AG10803 (cell line): ENCODE data around the gene WDPCP.

Source experiments
- DNase-seq: peaks from one replicate; pipeline ENCODE4 v3.0.0; 2010; ENCODE audit warnings: low read depth
- H3K4me3 ChIP-seq: 2 replicates; pipeline ENCODE4 v1.5.1; 2011; ENCODE audit warnings: mild to moderate bottlenecking, low read length, control low read depth
- CTCF ChIP-seq: conservative IDR thresholded peaks from 2 replicates; pipeline ENCODE4 v1.5.1; 2011; ENCODE audit warnings: mild to moderate bottlenecking, low read length, control low read depth, inconsistent platforms

WDPCP gene

GRCh38 chr2:63118821-63119220 is 469.5 kb downstream of the WDPCP start:
- no peak for DNase-seq
- no peak overlapping the region for H3K4me3 ChIP-seq
- TF ChIP-seq CTCF: no peak

DNA sequence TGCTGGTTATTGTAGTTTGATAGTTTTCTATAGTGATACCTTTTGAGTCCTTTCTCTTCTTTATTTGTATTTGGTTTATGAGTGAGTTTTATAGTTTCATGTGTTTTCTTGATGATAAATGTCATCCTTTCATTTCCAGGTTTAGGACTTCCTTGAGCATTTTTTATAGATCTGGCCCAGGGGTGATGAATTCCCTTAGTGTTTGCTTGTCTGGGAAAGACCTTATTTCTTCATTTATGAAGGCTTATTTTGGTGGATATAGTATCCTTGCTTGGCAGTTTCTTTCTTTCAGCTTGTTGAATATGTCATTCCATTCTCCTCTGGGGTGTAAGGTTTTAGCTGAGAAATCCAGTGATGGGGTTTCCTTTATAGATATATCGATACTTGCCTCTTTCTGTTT is 483.8 kb downstream of the WDPCP start:
- no peak for DNase-seq
- no peak for TF ChIP-seq CTCF
- H3K4me3 ChIP-seq: no peak overlapping the region

DNA sequence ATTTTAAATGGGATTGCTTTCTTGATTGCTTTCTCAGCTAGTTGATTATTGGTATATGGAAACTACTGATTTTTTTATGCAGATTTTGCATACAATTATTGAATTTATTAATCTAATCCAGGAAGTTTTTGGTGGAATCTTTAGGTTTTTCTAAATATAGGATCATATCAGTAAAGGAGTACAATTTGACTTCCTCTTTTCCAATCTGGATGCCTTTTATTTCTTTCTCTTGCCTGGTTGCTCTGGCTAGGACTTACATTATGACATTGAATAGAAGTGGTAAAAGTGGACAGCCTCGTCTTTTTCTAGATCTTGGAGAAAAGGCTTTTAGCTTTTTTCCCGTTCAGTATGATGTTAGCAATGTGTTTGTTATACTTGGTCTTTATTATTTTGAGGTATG is 486.3 kb downstream of the WDPCP start:
- TF ChIP-seq CTCF: no peak
- no peak overlapping the region for H3K4me3 ChIP-seq
- no peak for DNase-seq

DNA sequence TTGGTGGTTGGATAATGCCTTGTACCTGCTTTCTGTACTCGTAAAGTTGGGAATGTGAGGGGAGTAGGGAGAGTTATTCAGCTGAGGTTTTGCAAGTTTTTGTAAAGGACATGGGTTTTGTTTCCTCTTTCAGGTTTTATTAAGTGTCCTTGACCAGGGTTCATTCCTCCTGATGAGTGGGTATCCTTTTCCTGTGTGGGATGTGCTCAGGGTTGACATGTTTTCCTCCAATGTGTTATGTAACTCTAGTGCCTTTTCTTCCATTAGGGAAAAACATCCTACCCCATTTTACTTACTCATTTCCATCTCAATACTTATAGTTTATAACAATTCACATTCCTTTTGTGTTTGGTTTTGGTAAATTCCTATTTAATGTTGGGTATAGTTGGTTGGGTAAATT is 489.2 kb downstream of the WDPCP start:
- no peak for TF ChIP-seq CTCF

DNA sequence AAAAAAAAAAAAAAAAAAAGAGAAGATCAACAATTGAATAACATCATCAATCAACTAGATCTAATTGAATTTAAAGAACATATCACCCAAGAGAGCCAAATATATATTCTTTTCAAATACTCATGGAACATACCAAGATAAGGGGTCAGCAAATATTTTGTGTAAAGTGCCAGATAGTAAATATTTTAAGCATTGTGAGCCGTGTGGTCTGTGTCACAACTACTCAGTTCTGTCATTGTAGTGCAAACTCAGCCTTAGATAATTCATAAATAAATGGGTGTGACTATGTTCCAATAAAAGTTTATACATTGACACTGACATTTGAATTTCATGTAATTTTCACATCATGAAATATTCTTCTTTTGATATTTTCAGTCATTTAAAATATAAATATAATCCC is 491.8 kb downstream of the WDPCP start:
- DNase-seq: no peak
- no peak for TF ChIP-seq CTCF
- no peak overlapping the region for H3K4me3 ChIP-seq

More for the DNA sequence above, 489.2 kb downstream of the WDPCP start:
- no peak for DNase-seq
- H3K4me3 ChIP-seq: no peak overlapping the region

DNA sequence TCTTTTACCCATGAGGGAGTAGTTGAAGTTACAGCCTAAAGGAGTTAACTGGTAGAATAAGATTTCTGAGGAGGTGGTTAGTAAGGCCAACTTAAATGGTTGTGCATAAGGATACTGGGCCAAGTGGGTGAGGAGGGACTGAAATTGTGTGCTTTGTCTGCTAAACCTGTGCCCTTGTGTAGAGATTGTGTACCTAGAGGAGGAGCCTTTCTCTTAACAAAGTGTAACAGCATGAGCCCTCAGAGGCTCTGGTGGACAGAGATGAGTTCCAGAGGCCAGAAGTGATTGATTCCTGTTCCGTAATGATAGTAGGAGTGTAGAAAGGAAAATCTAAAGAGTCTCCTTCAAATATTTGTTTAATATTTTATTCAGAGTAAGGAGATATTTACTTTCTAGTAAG is 494.8 kb downstream of the WDPCP start:
- DNase-seq: no peak
- no peak overlapping the region for H3K4me3 ChIP-seq
- TF ChIP-seq CTCF: no peak

- DNase-seq: no peak
- H3K4me3 ChIP-seq: no peak overlapping the region
- no peak for TF ChIP-seq CTCF
Observed at GRCh38 chr2:63092857-63093256, 495.4 kb downstream of the WDPCP start.
